GM12878 (cell line): ENCODE data around the gene ENDOG. TPM values are rescaled to one million over a fixed set of nuclear protein-coding genes. Genes with fewer than 3 reads are reported as not detected.

Experiments
- ATAC-seq: fragments of 200-7000 bp; cut with Tn5 transposase; 3 replicates; pipeline ENCODE4 v1.9.1; 2020; ENCODE audit warnings: mild to moderate bottlenecking, moderate library complexity
- BruUV-seq: library from RNA; stranded (reverse); fragments of 400-500 nt; replicated peaks from 2 replicates; lab custom pipeline; 2021; lab: Mats Ljungman, UMichigan
- CTCF ChIA-PET: fragments of 300-600 bp; sonication (Branson Sonifier 250); formaldehyde crosslinking; extraction: SDS; loops from one replicate; lab custom pipeline; 2021; ENCODE audit warnings: inconsistent platforms; lab: Yijun Ruan, JAX
- POLR2A ChIA-PET: fragments of 350-600 bp; formaldehyde crosslinking; extraction: SDS; loops from one replicate; lab custom pipeline; 2021; ENCODE audit warnings: inconsistent platforms; lab: Charles Lee
- RAD21 ChIA-PET: fragments of 300-600 bp; sonication (Branson Sonifier 250); formaldehyde crosslinking; loops from one replicate; lab custom pipeline; 2023; ENCODE audit warnings: antibody characterized with exemption; ENCODE audit not compliant: unreplicated experiment; lab: Charles Lee
- SMC1A ChIA-PET: fragments of 300-600 bp; sonication (Branson Sonifier 250); formaldehyde crosslinking; loops from one replicate; lab custom pipeline; 2023; ENCODE audit not compliant: unreplicated experiment, uncharacterized antibody; lab: Charles Lee
- DNase-seq: peaks from one replicate; pipeline ENCODE4 v3.0.0-alpha.2; 2011; ENCODE audit warnings: low read depth, low spot score
- FAIRE-seq: peaks from 3 replicates; lab custom pipeline; 2011; peaks lifted over from hg19 to GRCh38; lab: Jason Lieb, UNC
- H2AFZ ChIP-seq: 2 replicates; pipeline ENCODE4 v1.6.0; 2011; ENCODE audit warnings: low read depth, low read length, control low read depth; ENCODE audit not compliant: control insufficient read depth
- H3K27ac ChIP-seq: 2 replicates; pipeline ENCODE4 v1.5.1; 2011; ENCODE audit warnings: control low read depth; ENCODE audit not compliant: control insufficient read depth, insufficient read depth
- H3K27me3 ChIP-seq, 2 experiments: replicated peaks in 1 of 2; 2 replicates each; pipeline versions ENCODE4 v1.6.0 to v1.6.1; 2011; ENCODE audit warnings: low read length in 1 of 2; ENCODE audit not compliant: control insufficient read depth in 2 of 2, insufficient read depth in 2 of 2
- H3K36me3 ChIP-seq, 2 experiments: 2 replicates each; pipeline ENCODE4 v1.5.1; 2011; ENCODE audit warnings: low read length in 1 of 2; ENCODE audit not compliant: control insufficient read depth in 2 of 2, insufficient read depth in 2 of 2
- H3K4me1 ChIP-seq: 2 replicates; pipeline ENCODE4 v1.6.1; 2011; ENCODE audit warnings: mild to moderate bottlenecking, low read length, moderate library complexity, mixed read lengths; ENCODE audit not compliant: control insufficient read depth, insufficient read depth
- H3K4me2 ChIP-seq: 2 replicates; pipeline ENCODE4 v1.6.0; 2011; ENCODE audit warnings: control low read depth; ENCODE audit not compliant: control insufficient read depth, insufficient read depth
- H3K4me3 ChIP-seq: fragments of 200-600 bp; sonication (generic); 2 replicates; pipeline ENCODE4 v1.5.1; 2016
- H3K79me2 ChIP-seq: 2 replicates; pipeline ENCODE4 v1.6.0; 2011; ENCODE audit warnings: low read length; ENCODE audit not compliant: control insufficient read depth, insufficient read depth
- H3K9ac ChIP-seq: 2 replicates; pipeline ENCODE4 v1.8.0; 2011; ENCODE audit warnings: low read length, control low read depth, mixed read lengths; ENCODE audit not compliant: control insufficient read depth, insufficient read depth
- H3K9me3 ChIP-seq: replicated peaks from 3 replicates; pipeline ENCODE4 v1.5.1; 2011; ENCODE audit warnings: mild to moderate bottlenecking, low read length; ENCODE audit not compliant: control insufficient read depth, insufficient read depth
- H4K20me1 ChIP-seq: 2 replicates; pipeline ENCODE4 v1.6.0; 2011; ENCODE audit not compliant: control insufficient read depth, insufficient read depth
- CBFB ChIP-seq: IDR thresholded peaks from 2 replicates; pipeline ENCODE4 v1.6.1; 2016; ENCODE audit warnings: antibody characterized with exemption, low read depth
- CEBPB ChIP-seq, 2 experiments: fragments of 150-350 bp in 1 of 2; IDR thresholded peaks; 2 replicates each; pipeline ENCODE4 v1.6.1; 2012 to 2014; ENCODE audit warnings: low read depth in 2 of 2, low read length in 2 of 2, borderline replicate concordance in 1 of 2, inconsistent platforms in 1 of 2
- CHD2 ChIP-seq: IDR thresholded peaks from 2 replicates; pipeline ENCODE4 v1.6.1; 2011; ENCODE audit warnings: low read depth, low read length, improper control_type of control experiment, borderline replicate concordance
- EZH2 ChIP-seq: IDR thresholded peaks from 2 replicates; pipeline ENCODE4 v1.6.1; 2012; ENCODE audit warnings: low read depth, mild to moderate bottlenecking, control low read depth, inconsistent platforms, low read length, borderline replicate concordance; ENCODE audit not compliant: control insufficient read depth
- HDAC2 ChIP-seq: fragments of 200-600 bp; sonication (generic); IDR thresholded peaks from 2 replicates; pipeline ENCODE4 v1.6.1; 2017
- HDGF ChIP-seq: fragments of 450-650 bp; IDR thresholded peaks from 2 replicates; pipeline ENCODE4 v1.6.1; 2016; ENCODE audit warnings: antibody characterized with exemption
- JUND ChIP-seq: IDR thresholded peaks from 2 replicates; pipeline ENCODE4 v1.6.1; 2012; ENCODE audit warnings: low read depth, mild to moderate bottlenecking, low read length, improper control_type of control experiment, moderate library complexity
- LARP7 ChIP-seq: fragments of 450-650 bp; IDR thresholded peaks from 2 replicates; pipeline ENCODE4 v1.6.1; 2017; ENCODE audit warnings: mild to moderate bottlenecking
- MXI1 ChIP-seq: fragments of 150-350 bp; IDR thresholded peaks from 2 replicates; pipeline ENCODE4 v1.6.1; 2011; ENCODE audit warnings: low read depth, mild to moderate bottlenecking, inconsistent platforms, low read length, improper control_type of control experiment
- NRF1 ChIP-seq: conservative IDR thresholded peaks from 2 replicates; pipeline ENCODE4 v1.6.1; 2011; ENCODE audit warnings: mild to moderate bottlenecking, low read depth, low read length, improper control_type of control experiment
- PAX8 ChIP-seq: fragments of 450-650 bp; IDR thresholded peaks from 2 replicates; pipeline ENCODE4 v1.6.1; 2017; ENCODE audit warnings: mild to moderate bottlenecking, moderate library complexity
- RAD51 ChIP-seq: fragments of 450-650 bp; IDR thresholded peaks from 2 replicates; pipeline ENCODE4 v1.6.1; 2016; ENCODE audit warnings: moderate library complexity, mild to moderate bottlenecking, inconsistent platforms
- RCOR1 ChIP-seq: conservative IDR thresholded peaks from 2 replicates; pipeline ENCODE4 v1.6.1; 2012; ENCODE audit warnings: low read depth, low read length, improper control_type of control experiment
- RELA ChIP-seq: fragments of 450-650 bp; IDR thresholded peaks from 2 replicates; pipeline ENCODE4 v1.8.0; 2014; ENCODE audit warnings: borderline replicate concordance; ENCODE audit not compliant: partially characterized antibody
- ZNF274 ChIP-seq: IDR thresholded peaks from one replicate; pipeline ENCODE4 v1.8.0; 2011; ENCODE audit not compliant: insufficient read length, insufficient read depth
- ZNF622 ChIP-seq: fragments of 450-650 bp; IDR thresholded peaks from 2 replicates; pipeline ENCODE4 v1.6.1; 2017; ENCODE audit warnings: mild to moderate bottlenecking, inconsistent platforms
- WGBS: methylation state at CpG from one replicate; pipeline ENCODE4 v1.1.6; 2016; ENCODE audit warnings: low lambda C conversion rate; ENCODE audit not compliant: insufficient replicate concordance, insufficient coverage; ENCODE audit errors: missing lambda C conversion rate; 5-methylcytosine and 5-hydroxymethylcytosine counted together
- in situ Hi-C: fragments of 300-500 bp; cut with MboI; formaldehyde crosslinking; loops from 9 replicates; pipeline ENCODE4 v1.14.3; 2018; ENCODE audit warnings: mixed read lengths
- intact Hi-C: fragments of 100-400 bp; cut with micrococcal nuclease; formaldehyde crosslinking; loops from one replicate; pipeline ENCODE4 v1.14.2; 2022; ENCODE audit not compliant: unreplicated experiment
- polyA plus RNA-seq, 11 experiments: library from polyadenylated mRNA; depleted of rRNA in 4 of 11; unstranded in 6 of 11; stranded (reverse) in 5 of 11; fragments of >200 nt; fragmentation: Nextera tagmentation in 4 of 11; fragmentation: Illumina TruSeq in 1 of 11; extraction: Ambion mirVana in 4 of 11; extraction: Trizol in 1 of 11; gene quantifications; 1 replicate in 1 of 11; 2 replicates in 10 of 11; pipeline versions ENCODE4 v1.2.1 to v1.2.3, GENCODE V29; 2011 to 2016; ENCODE audit warnings: inconsistent platforms in 2 of 11, missing spikeins in 2 of 11, low read depth in 1 of 11
- total RNA-seq, 4 experiments: library from RNA; depleted of rRNA in 3 of 4; stranded (reverse); fragments of >200 nt in 3 of 4; fragmentation: Illumina TruSeq in 1 of 4; extraction: Trizol in 1 of 4; gene quantifications; 2 replicates each; pipeline versions ENCODE4 v1.2.1 to v1.2.3, GENCODE V29; 2013 to 2021
- TF ChIP-seq, protein P1 (sequence below): IDR thresholded peaks from 2 replicates; pipeline ENCODE4 v1.6.1; 2012; ENCODE audit warnings: low read length, inconsistent platforms
- TF ChIP-seq, protein P2 (sequence below): fragments of 450-650 bp; IDR thresholded peaks from 2 replicates; pipeline ENCODE4 v1.6.1; 2017; ENCODE audit warnings: mild to moderate bottlenecking, low read depth, inconsistent platforms; ENCODE audit not compliant: poor library complexity, severe bottlenecking

ENDOG gene
- total and polyA plus RNA-seq, 10 of the 15 experiments (the other 5 are each of a cell fraction or from before 2014, with no cell fraction given) = 0.84 to 29.2 (median 9.0) TPM

GRCh38 chr9:128808543-128808942 lies 9.8 kb upstream of the ENDOG start:
- no TSS peak for BruUV-seq
- no peak for FAIRE-seq
- Histone ChIP-seq H2AFZ (no peak overlapping the region), H3K27me3 (no peaks in the 10 kb centered on the region), H3K4me1 (no peaks in the 10 kb centered on the region), H3K9ac (no peak overlapping the region), H3K4me3 (no peak overlapping the region), H3K9me3 (no peaks in the 10 kb centered on the region), H4K20me1 (no peaks in the 10 kb centered on the region), H3K79me2 (no peaks in the 10 kb centered on the region), H3K36me3 (peaks cover 10 to 21% of the 10 kb centered on the region in 2 experiments; a peak in 3 of 4 replicates), H3K4me2 (no peak overlapping the region), H3K27ac (no peak overlapping the region)
- DNase-seq = no peak
- WGBS = 68% methylated on average over 3 of the region's 3 CpGs
- ChIA-PET POLR2A (no interaction called here), CTCF (interaction anchor here (0.5 to 1.2 kb wide), 2 partner anchors 10 to 433 kb away, joined by 4 to 5 read pairs; partner anchors contain the start of gene ENDOG), SMC1A (no interaction called here), RAD21 (no interaction called here)
- intact Hi-C loops = no loop called here
- ATAC-seq = no peak
- in situ Hi-C loops = no loop called here
- TF ChIP-seq RELA (no peak), RAD51 (no peak), MXI1 (no peak), LARP7 (no peak), CEBPB (IDR thresholded peaks at IDR 0.05; ENCODE audit: borderline replicate concordance in 1 of 2, low read depth in 2 of 2, low read length in 2 of 2) (no peak), EZH2 (no peak), JUND (no peak), ZNF622 (no peak), RCOR1 (no peak), ZNF274 (no peak), HDAC2 (no peak), PAX8 (no peak), CBFB (no peak), HDGF (no peak), NRF1 (no peak), CHD2 (no peak)
- TF ChIP-seq, protein P1, sequence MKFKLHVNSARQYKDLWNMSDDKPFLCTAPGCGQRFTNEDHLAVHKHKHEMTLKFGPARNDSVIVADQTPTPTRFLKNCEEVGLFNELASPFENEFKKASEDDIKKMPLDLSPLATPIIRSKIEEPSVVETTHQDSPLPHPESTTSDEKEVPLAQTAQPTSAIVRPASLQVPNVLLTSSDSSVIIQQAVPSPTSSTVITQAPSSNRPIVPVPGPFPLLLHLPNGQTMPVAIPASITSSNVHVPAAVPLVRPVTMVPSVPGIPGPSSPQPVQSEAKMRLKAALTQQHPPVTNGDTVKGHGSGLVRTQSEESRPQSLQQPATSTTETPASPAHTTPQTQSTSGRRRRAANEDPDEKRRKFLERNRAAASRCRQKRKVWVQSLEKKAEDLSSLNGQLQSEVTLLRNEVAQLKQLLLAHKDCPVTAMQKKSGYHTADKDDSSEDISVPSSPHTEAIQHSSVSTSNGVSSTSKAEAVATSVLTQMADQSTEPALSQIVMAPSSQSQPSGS = no peak
- TF ChIP-seq, protein P2, sequence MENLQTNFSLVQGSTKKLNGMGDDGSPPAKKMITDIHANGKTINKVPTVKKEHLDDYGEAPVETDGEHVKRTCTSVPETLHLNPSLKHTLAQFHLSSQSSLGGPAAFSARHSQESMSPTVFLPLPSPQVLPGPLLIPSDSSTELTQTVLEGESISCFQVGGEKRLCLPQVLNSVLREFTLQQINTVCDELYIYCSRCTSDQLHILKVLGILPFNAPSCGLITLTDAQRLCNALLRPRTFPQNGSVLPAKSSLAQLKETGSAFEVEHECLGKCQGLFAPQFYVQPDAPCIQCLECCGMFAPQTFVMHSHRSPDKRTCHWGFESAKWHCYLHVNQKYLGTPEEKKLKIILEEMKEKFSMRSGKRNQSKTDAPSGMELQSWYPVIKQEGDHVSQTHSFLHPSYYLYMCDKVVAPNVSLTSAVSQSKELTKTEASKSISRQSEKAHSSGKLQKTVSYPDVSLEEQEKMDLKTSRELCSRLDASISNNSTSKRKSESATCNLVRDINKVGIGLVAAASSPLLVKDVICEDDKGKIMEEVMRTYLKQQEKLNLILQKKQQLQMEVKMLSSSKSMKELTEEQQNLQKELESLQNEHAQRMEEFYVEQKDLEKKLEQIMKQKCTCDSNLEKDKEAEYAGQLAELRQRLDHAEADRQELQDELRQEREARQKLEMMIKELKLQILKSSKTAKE = no peak
